H9 (cell line): Measurements from ENCODE around the gene SMTN. TPM values are rescaled to one million over a fixed set of nuclear protein-coding genes. Genes with fewer than 3 reads are reported as not detected.

Experiments used
- DNase-seq: peaks from one replicate; pipeline ENCODE4 v3.0.0-alpha.2; 2017
- H2AFZ ChIP-seq: one replicate; pipeline ENCODE4 v1.6.1; 2013; ENCODE audit warnings: mild to moderate bottlenecking, low read length, control low read depth, moderate library complexity
- H2AK5ac ChIP-seq: 2 replicates; pipeline ENCODE4 v1.6.1; 2013; ENCODE audit warnings: low read length, control low read depth, mixed read lengths; ENCODE audit not compliant: insufficient read length
- H2BK120ac ChIP-seq: one replicate; pipeline ENCODE4 v1.6.1; 2013; ENCODE audit warnings: low read depth, mild to moderate bottlenecking, low read length, control low read depth, inconsistent platforms; ENCODE audit not compliant: poor library complexity, severe bottlenecking
- H2BK12ac ChIP-seq: 2 replicates; pipeline ENCODE4 v1.6.1; 2013; ENCODE audit warnings: low read length, control low read depth, mixed read lengths, low read depth; ENCODE audit not compliant: insufficient read length
- H2BK15ac ChIP-seq: 2 replicates; pipeline ENCODE4 v1.6.1; 2013; ENCODE audit warnings: low read depth, low read length, control low read depth
- H2BK20ac ChIP-seq: one replicate; pipeline ENCODE4 v1.6.1; 2013; ENCODE audit warnings: low read depth, mild to moderate bottlenecking, low read length, control low read depth, inconsistent platforms; ENCODE audit not compliant: poor library complexity, severe bottlenecking
- H2BK5ac ChIP-seq: 2 replicates; pipeline ENCODE4 v1.6.1; 2013; ENCODE audit warnings: low read length, control low read depth, mixed read lengths; ENCODE audit not compliant: insufficient read length
- H3K14ac ChIP-seq: 2 replicates; pipeline ENCODE4 v1.6.1; 2013; ENCODE audit warnings: low read length, control low read depth; ENCODE audit not compliant: insufficient read depth
- H3K18ac ChIP-seq: 2 replicates; pipeline ENCODE4 v1.6.1; 2013; ENCODE audit warnings: low read depth, mild to moderate bottlenecking, mixed read lengths, low read length, control low read depth; ENCODE audit not compliant: insufficient read length
- H3K23ac ChIP-seq: 2 replicates; pipeline ENCODE4 v1.6.1; 2013; ENCODE audit warnings: low read length, control low read depth, mixed read lengths, low read depth; ENCODE audit not compliant: insufficient read length
- H3K23me2 ChIP-seq: 2 replicates; pipeline ENCODE4 v1.6.1; 2013; ENCODE audit warnings: low read depth, mild to moderate bottlenecking, mixed read lengths, low read length, control low read depth; ENCODE audit not compliant: insufficient read length, poor library complexity, severe bottlenecking
- H3K27ac ChIP-seq: 2 replicates; pipeline ENCODE4 v1.5.1; 2013; ENCODE audit warnings: low read length, control low read depth, mixed read lengths, low read depth; ENCODE audit not compliant: insufficient read length
- H3K27me3 ChIP-seq: 2 replicates; pipeline ENCODE4 v1.6.1; 2013; ENCODE audit warnings: low read length, control low read depth, inconsistent platforms; ENCODE audit not compliant: insufficient read depth
- H3K4ac ChIP-seq: 2 replicates; pipeline ENCODE4 v1.6.1; 2013; ENCODE audit warnings: low read depth, mild to moderate bottlenecking, control low read depth, inconsistent platforms, low read length, moderate library complexity
- H3K4me1 ChIP-seq: 2 replicates; pipeline ENCODE4 v1.6.1; 2013; ENCODE audit warnings: low read length, control low read depth, inconsistent platforms; ENCODE audit not compliant: insufficient read depth
- H3K4me2 ChIP-seq: 2 replicates; pipeline ENCODE4 v1.6.1; 2013; ENCODE audit warnings: low read length, control low read depth, mixed read lengths; ENCODE audit not compliant: insufficient read length, insufficient read depth
- H3K56ac ChIP-seq: 2 replicates; pipeline ENCODE4 v1.6.1; 2013; ENCODE audit warnings: low read depth, mild to moderate bottlenecking, mixed read lengths, low read length, control low read depth; ENCODE audit not compliant: insufficient read length
- H3K79me1 ChIP-seq: 2 replicates; pipeline ENCODE4 v1.6.1; 2013; ENCODE audit warnings: low read depth, mild to moderate bottlenecking, moderate library complexity, low read length, control low read depth, inconsistent platforms; ENCODE audit not compliant: insufficient read depth, poor library complexity, severe bottlenecking
- H3K79me2 ChIP-seq: 2 replicates; pipeline ENCODE4 v1.6.1; 2013; ENCODE audit warnings: low read length, control low read depth, inconsistent platforms; ENCODE audit not compliant: insufficient read depth
- H3K9ac ChIP-seq: 2 replicates; pipeline ENCODE4 v1.6.1; 2013; ENCODE audit warnings: low read length, control low read depth, mixed read lengths; ENCODE audit not compliant: insufficient read length; ENCODE audit errors: extremely low read depth
- H3K9me3 ChIP-seq: one replicate; pipeline ENCODE4 v1.6.1; 2013; ENCODE audit warnings: low read depth, low read length, inconsistent platforms; ENCODE audit not compliant: control insufficient read depth
- H3T11ph ChIP-seq: one replicate; pipeline ENCODE4 v1.6.1; 2013; ENCODE audit warnings: mild to moderate bottlenecking, low read length, control low read depth, inconsistent platforms
- H4K20me1 ChIP-seq: one replicate; pipeline ENCODE4 v1.6.1; 2013; ENCODE audit not compliant: control insufficient read depth, insufficient read length, insufficient read depth
- H4K5ac ChIP-seq: 2 replicates; pipeline ENCODE4 v1.6.1; 2013; ENCODE audit warnings: low read depth, mild to moderate bottlenecking, mixed read lengths, low read length, control low read depth; ENCODE audit not compliant: insufficient read length
- H4K8ac ChIP-seq: replicated peaks from 2 replicates; pipeline ENCODE4 v1.6.1; 2013; ENCODE audit warnings: low read length, control low read depth, mixed read lengths, low read depth; ENCODE audit not compliant: insufficient read length
- H4K91ac ChIP-seq: 2 replicates; pipeline ENCODE4 v1.6.1; 2013; ENCODE audit warnings: low read depth, mild to moderate bottlenecking, moderate library complexity, mixed read lengths, low read length, control low read depth; ENCODE audit not compliant: insufficient read length
- H3K27ac Mint-ChIP-seq, 3 experiments: 2 replicates in 2 of 3; 3 replicates in 1 of 3; pipeline ENCODE4 v1.8.0; 2020 to 2021; ENCODE audit warnings: mixed read lengths in 3 of 3, mild to moderate bottlenecking in 1 of 3, moderate library complexity in 1 of 3
- H3K27me3 Mint-ChIP-seq: 2 replicates; pipeline ENCODE4 v1.8.0; 2021; ENCODE audit warnings: low read depth, mild to moderate bottlenecking, moderate library complexity, mixed read lengths
- H3K36me3 Mint-ChIP-seq, 3 experiments: 2 replicates in 2 of 3; 3 replicates in 1 of 3; pipeline ENCODE4 v1.8.0; 2020 to 2021; ENCODE audit warnings: low read depth in 3 of 3, mixed read lengths in 3 of 3; ENCODE audit not compliant: insufficient read depth in 1 of 3
- H3K4me1 Mint-ChIP-seq, 2 experiments: 2 replicates each; pipeline ENCODE4 v1.8.0; 2020; ENCODE audit warnings: mixed read lengths in 2 of 2
- H3K4me3 Mint-ChIP-seq, 2 experiments: 2 replicates in 1 of 2; 3 replicates in 1 of 2; pipeline ENCODE4 v1.8.0; 2020 to 2021; ENCODE audit warnings: mild to moderate bottlenecking in 2 of 2, mixed read lengths in 2 of 2, moderate library complexity in 1 of 2
- H3K9me3 Mint-ChIP-seq, 2 experiments: 2 replicates in 1 of 2; 3 replicates in 1 of 2; pipeline ENCODE4 v1.8.0; 2020; ENCODE audit warnings: mild to moderate bottlenecking in 2 of 2, mixed read lengths in 2 of 2, moderate library complexity in 1 of 2
- WGBS: extraction: QIAGEN DNeasy Blood & Tissue Kit; methylation state at CpG from one replicate; pipeline ENCODE4 v1.1.7; 2013; ENCODE audit warnings: missing lambda C conversion rate, low lambda C conversion rate, mixed read lengths; ENCODE audit not compliant: insufficient read length; ENCODE audit errors: extremely low coverage; 5-methylcytosine and 5-hydroxymethylcytosine counted together
- total RNA-seq: library from RNA; stranded (reverse); gene quantifications from 2 replicates; pipeline ENCODE4 v1.2.1, GENCODE V29; 2021
- TF ChIP-seq, protein P1 (sequence below): fragments of 200-600 bp; sonication (generic); conservative IDR thresholded peaks from 3 replicates; pipeline ENCODE4 v1.8.0; 2021; ENCODE audit warnings: antibody characterized with exemption, mild to moderate bottlenecking

Gene SMTN
- total RNA-seq, 1 experiment from 2014 or later, result 23.4 TPM

DNA sequence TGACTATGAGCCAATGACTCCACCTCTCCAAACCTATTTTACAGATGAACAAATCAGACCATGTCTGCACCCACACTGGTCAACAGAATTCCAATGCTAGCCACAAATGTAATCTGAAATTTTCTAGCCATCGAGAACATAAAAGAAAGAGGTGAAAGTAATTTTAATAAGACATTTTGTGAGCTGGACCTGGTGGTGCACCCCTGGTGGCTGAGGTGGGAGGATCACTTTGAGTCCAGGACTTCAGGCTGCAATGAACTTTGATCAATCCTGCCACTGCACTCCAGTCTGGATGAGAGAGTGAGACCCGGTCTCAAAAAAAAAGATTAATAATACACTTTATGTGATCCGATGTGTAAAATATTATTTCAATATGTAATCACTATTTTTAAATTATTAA, 69.5 kb downstream of the SMTN start:
- TF ChIP-seq, protein P1, sequence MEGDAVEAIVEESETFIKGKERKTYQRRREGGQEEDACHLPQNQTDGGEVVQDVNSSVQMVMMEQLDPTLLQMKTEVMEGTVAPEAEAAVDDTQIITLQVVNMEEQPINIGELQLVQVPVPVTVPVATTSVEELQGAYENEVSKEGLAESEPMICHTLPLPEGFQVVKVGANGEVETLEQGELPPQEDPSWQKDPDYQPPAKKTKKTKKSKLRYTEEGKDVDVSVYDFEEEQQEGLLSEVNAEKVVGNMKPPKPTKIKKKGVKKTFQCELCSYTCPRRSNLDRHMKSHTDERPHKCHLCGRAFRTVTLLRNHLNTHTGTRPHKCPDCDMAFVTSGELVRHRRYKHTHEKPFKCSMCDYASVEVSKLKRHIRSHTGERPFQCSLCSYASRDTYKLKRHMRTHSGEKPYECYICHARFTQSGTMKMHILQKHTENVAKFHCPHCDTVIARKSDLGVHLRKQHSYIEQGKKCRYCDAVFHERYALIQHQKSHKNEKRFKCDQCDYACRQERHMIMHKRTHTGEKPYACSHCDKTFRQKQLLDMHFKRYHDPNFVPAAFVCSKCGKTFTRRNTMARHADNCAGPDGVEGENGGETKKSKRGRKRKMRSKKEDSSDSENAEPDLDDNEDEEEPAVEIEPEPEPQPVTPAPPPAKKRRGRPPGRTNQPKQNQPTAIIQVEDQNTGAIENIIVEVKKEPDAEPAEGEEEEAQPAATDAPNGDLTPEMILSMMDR, result peak; percentile 56
- Histone ChIP-seq H2BK12ac (no peak overlapping the region), H3K18ac (no peak overlapping the region), H3K79me1 (no peaks in the 10 kb centered on the region), H2BK20ac (no peak overlapping the region), H2AFZ (no peak overlapping the region), H3K4me2 (no peak overlapping the region), H3K27me3 (no peaks in the 10 kb centered on the region), H3K23ac (no peak overlapping the region), H4K20me1 (no peaks in the 10 kb centered on the region), H3K23me2 (no peaks in the 10 kb centered on the region), H3K9ac (no peak overlapping the region), H3K9me3 (peaks cover 5% of the 10 kb centered on the region), H3T11ph (no peak overlapping the region), H4K5ac (no peak overlapping the region), H3K4me1 (no peaks in the 10 kb centered on the region), H3K27ac (no peak overlapping the region), H4K8ac (no peak overlapping the region), H2AK5ac (no peak overlapping the region), H2BK15ac (no peak overlapping the region), H4K91ac (no peak overlapping the region), H2BK120ac (no peak overlapping the region), H3K4ac (no peak overlapping the region), H2BK5ac (no peak overlapping the region), H3K14ac (no peak overlapping the region), H3K79me2 (no peaks in the 10 kb centered on the region), H3K56ac (no peak overlapping the region)
- H3K9me3 Mint-ChIP-seq, result peaks cover 19% of the 10 kb centered on the region in 2 experiments
- H3K4me1 Mint-ChIP-seq, result peaks cover 0 to 4% of the 10 kb centered on the region in 2 experiments; a peak in 2 of 4 replicates
- peaks cover 0 to 13% (median 5%) of the 10 kb centered on the region in 3 experiments; a peak in 3 of 7 replicates for H3K36me3 Mint-ChIP-seq
- no peak for DNase-seq
- WGBS, result no CpG with 5 or more reads among the region's 3 CpGs
- H3K27me3 Mint-ChIP-seq, result peaks cover 33% of the 10 kb centered on the region
- no peak overlapping the region for H3K4me3 Mint-ChIP-seq
- no peak overlapping the region for H3K27ac Mint-ChIP-seq
